Smooth muscle cell (in vitro differentiated cells): ENCODE data around the gene UBAP2. TPM values are rescaled to one million over a fixed set of nuclear protein-coding genes. Genes with fewer than 3 reads are reported as not detected.

Experiments used
- DNase-seq: peaks from one replicate; lab custom pipeline; 2025; ENCODE audit not compliant: unreplicated experiment; lab: John Stamatoyannopoulos, UW
- H2AFZ ChIP-seq: fragments of 200-600 bp; sonication (generic); 2 replicates; pipeline ENCODE4 v1.6.0; 2016; ENCODE audit warnings: antibody characterized with exemption, low read depth, mild to moderate bottlenecking
- H3F3A ChIP-seq: fragments of 200-600 bp; sonication (generic); 2 replicates; pipeline ENCODE4 v1.6.0; 2017; ENCODE audit warnings: antibody characterized with exemption, low read depth
- H3K27ac ChIP-seq: fragments of 200-600 bp; sonication (generic); 2 replicates; pipeline ENCODE4 v1.5.1; 2016; ENCODE audit warnings: low read depth, mild to moderate bottlenecking
- H3K27me3 ChIP-seq: fragments of 200-600 bp; sonication (generic); 2 replicates; pipeline ENCODE4 v1.6.1; 2016; ENCODE audit warnings: low read depth, mild to moderate bottlenecking
- H3K36me3 ChIP-seq: fragments of 200-600 bp; sonication (generic); 2 replicates; pipeline ENCODE4 v1.5.1; 2016; ENCODE audit warnings: low read depth
- H3K4me1 ChIP-seq: fragments of 200-600 bp; sonication (generic); 2 replicates; pipeline ENCODE4 v1.5.1; 2016; ENCODE audit warnings: low read depth
- H3K4me2 ChIP-seq: fragments of 200-600 bp; sonication (generic); 2 replicates; pipeline ENCODE4 v1.6.0; 2016; ENCODE audit warnings: mild to moderate bottlenecking
- H3K4me3 ChIP-seq: fragments of 200-600 bp; sonication (generic); 2 replicates; pipeline ENCODE4 v1.5.1; 2016; ENCODE audit warnings: mild to moderate bottlenecking
- H3K79me2 ChIP-seq: fragments of 200-600 bp; sonication (generic); 2 replicates; pipeline ENCODE4 v1.6.0; 2016; ENCODE audit warnings: low read depth, mild to moderate bottlenecking
- H3K9ac ChIP-seq: fragments of 200-600 bp; sonication (generic); 2 replicates; pipeline ENCODE4 v1.6.0; 2016; ENCODE audit warnings: low read depth
- H3K9me3 ChIP-seq: fragments of 200-600 bp; sonication (generic); replicated peaks from 2 replicates; pipeline ENCODE4 v1.5.1; 2016; ENCODE audit warnings: low read depth
- H4K20me1 ChIP-seq: fragments of 200-600 bp; sonication (generic); 2 replicates; pipeline ENCODE4 v1.6.0; 2016; ENCODE audit warnings: low read depth
- WGBS: methylation state at CpG from one replicate; pipeline ENCODE4 v1.1.7; 2016; ENCODE audit warnings: low lambda C conversion rate; 5-methylcytosine and 5-hydroxymethylcytosine counted together
- polyA plus RNA-seq: library from polyadenylated mRNA; unstranded; fragments of >200 nt; fragmentation: Nextera tagmentation; extraction: Ambion mirVana; gene quantifications from 2 replicates; pipeline ENCODE4 v1.2.1, GENCODE V29; 2016
- total RNA-seq: library from RNA; depleted of rRNA; stranded (reverse); fragments of >200 nt; gene quantifications from 2 replicates; pipeline ENCODE4 v1.2.3, GENCODE V29; 2014
- TF ChIP-seq, protein P1 (sequence below): fragments of 200-600 bp; sonication (generic); IDR thresholded peaks from 2 replicates; pipeline ENCODE4 v1.5.1; 2017; ENCODE audit warnings: borderline replicate concordance, mild to moderate bottlenecking, antibody characterized with exemption; ENCODE audit not compliant: insufficient read depth, poor library complexity, severe bottlenecking

The UBAP2 gene
- total and polyA plus RNA-seq, 2 experiments from 2014 or later, result 19.5 to 20.4 TPM

DNA sequence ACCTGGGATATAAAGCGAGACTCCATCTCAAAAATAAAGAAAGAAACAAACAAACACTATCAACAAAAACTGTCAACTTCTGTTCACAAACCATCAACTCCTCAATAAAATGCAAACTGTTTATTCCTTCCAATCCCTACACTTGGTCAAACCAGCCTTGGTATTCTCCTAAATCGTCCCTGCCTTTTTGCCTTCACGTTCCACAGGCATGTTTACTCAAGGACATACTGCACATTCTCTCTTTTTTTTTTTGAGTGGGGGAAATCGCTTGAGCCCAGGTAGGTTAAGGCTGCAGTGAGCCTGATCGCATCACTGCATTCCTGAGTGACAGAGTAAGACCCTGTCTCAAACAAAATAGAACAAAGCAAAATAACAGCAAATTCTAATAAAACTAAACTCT, 13.0 kb downstream of the UBAP2 start:
- H3K36me3 ChIP-seq, result no peaks in the 10 kb centered on the region
- TF ChIP-seq, protein P1, sequence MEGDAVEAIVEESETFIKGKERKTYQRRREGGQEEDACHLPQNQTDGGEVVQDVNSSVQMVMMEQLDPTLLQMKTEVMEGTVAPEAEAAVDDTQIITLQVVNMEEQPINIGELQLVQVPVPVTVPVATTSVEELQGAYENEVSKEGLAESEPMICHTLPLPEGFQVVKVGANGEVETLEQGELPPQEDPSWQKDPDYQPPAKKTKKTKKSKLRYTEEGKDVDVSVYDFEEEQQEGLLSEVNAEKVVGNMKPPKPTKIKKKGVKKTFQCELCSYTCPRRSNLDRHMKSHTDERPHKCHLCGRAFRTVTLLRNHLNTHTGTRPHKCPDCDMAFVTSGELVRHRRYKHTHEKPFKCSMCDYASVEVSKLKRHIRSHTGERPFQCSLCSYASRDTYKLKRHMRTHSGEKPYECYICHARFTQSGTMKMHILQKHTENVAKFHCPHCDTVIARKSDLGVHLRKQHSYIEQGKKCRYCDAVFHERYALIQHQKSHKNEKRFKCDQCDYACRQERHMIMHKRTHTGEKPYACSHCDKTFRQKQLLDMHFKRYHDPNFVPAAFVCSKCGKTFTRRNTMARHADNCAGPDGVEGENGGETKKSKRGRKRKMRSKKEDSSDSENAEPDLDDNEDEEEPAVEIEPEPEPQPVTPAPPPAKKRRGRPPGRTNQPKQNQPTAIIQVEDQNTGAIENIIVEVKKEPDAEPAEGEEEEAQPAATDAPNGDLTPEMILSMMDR, result no peak
- no peak overlapping the region for H3K9ac ChIP-seq
- peaks cover 76% of the 10 kb centered on the region for H3K79me2 ChIP-seq
- H3K27ac ChIP-seq, result peak overlapping the region; percentile 3
- H3F3A ChIP-seq, result no peaks in the 10 kb centered on the region
- H4K20me1 ChIP-seq, result peaks cover 78% of the 10 kb centered on the region
- H2AFZ ChIP-seq, result no peak overlapping the region
- no peaks in the 10 kb centered on the region for H3K27me3 ChIP-seq
- no peaks in the 10 kb centered on the region for H3K4me1 ChIP-seq
- H3K4me2 ChIP-seq, result no peak overlapping the region
- no peak overlapping the region for H3K4me3 ChIP-seq
- 68% methylated on average over 5 of the region's 5 CpGs for WGBS
- no peak for DNase-seq
- H3K9me3 ChIP-seq, result no peaks in the 10 kb centered on the region

DNA sequence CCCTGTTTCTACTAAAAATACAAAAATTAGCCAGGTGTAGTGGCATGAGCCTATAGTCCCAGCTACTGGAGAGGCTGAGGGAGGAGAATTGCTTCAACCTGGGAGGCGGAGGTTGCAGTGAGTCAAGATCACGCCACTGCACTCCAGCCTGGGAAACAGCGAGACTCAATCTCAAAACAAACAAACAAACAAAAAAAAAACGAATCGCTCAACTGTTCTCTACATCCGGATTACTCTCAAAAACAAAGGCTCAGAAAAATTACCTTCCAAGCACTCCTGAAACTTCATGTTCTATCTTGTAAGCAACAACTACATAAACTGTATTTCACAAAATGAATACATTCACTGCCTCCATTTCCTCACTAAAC, 14.0 kb downstream of the UBAP2 start:
- no peak overlapping the region for H2AFZ ChIP-seq
- H3F3A ChIP-seq, result no peaks in the 10 kb centered on the region
- no peaks in the 10 kb centered on the region for H3K9me3 ChIP-seq
- no peak overlapping the region for H3K4me3 ChIP-seq
- DNase-seq, result no peak
- WGBS, result 98% methylated on average over 6 of the region's 6 CpGs
- H3K36me3 ChIP-seq, result no peaks in the 10 kb centered on the region
- peaks cover 77% of the 10 kb centered on the region for H3K79me2 ChIP-seq
- no peak overlapping the region for H3K27ac ChIP-seq
- peaks cover 82% of the 10 kb centered on the region for H4K20me1 ChIP-seq
- no peaks in the 10 kb centered on the region for H3K4me1 ChIP-seq
- H3K9ac ChIP-seq, result no peak overlapping the region
- H3K4me2 ChIP-seq, result no peak overlapping the region
- no peaks in the 10 kb centered on the region for H3K27me3 ChIP-seq
- TF ChIP-seq, protein P1, result no peak

DNA sequence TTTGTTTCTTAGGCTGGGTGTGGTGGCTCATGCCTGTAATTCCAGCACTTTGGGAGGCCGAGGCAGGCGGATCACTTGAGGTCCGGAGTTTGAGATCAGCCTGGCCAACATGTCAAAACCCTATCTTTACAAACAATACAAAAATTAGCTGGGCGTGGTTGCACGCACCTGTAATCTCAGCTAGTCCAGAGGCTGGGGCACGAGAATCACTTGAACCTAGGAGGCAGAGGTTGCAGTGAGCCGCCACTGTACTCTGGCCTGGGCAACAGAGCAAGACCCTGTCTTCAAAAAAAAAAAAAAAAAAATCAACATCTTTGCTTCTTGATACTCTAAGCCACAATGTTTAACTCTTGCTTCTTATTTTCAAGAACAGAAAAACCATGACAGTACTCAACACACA, 16.1 kb downstream of the UBAP2 start:
- Histone ChIP-seq H3K4me3 (no peak overlapping the region), H3K4me1 (no peaks in the 10 kb centered on the region), H3F3A (no peaks in the 10 kb centered on the region), H4K20me1 (peaks cover 95% of the 10 kb centered on the region), H3K27ac (no peak overlapping the region), H3K4me2 (no peak overlapping the region), H3K36me3 (no peaks in the 10 kb centered on the region), H3K79me2 (peaks cover 96% of the 10 kb centered on the region), H2AFZ (no peak overlapping the region), H3K9me3 (no peaks in the 10 kb centered on the region), H3K27me3 (no peaks in the 10 kb centered on the region), H3K9ac (no peak overlapping the region)
- TF ChIP-seq, protein P1, result no peak
- WGBS, result 83% methylated on average over 7 of the region's 7 CpGs
- DNase-seq, result no peak

DNA sequence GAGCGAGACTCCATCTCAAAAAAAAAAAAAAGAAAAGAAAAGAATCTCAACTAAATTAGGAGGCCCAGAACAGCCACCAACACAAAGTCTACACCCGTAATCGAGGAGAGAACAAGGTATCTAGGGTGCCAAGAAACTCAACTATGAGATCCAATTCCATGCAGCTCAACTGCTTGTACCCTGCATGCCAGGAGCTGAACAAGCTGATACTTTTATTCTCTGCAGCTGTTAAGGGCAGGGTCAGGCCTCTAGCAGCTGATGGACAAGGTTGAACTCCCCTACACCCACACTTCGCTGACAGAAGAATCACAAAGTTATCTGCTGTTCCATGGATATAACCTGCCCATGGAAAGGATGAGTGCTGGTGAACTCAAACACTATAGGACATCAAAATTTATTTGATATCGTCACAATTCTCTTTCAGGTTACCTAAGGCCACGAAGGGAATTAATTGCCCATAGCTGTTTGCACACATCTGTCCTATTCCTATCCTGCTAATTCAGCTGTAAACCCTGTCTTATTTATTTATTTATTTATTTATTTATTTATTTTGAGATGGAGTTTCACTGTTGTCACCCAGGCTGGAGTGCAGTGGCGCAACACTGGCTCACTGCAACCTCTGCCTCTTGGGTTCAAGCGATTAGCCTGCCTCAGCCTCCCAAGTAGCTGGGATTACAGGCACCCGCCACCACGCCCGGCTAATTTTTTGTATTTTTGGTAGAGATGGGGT, 20.7 kb downstream of the UBAP2 start:
- peaks cover 4% of the 10 kb centered on the region for H3F3A ChIP-seq
- H3K27me3 ChIP-seq, result no peaks in the 10 kb centered on the region
- no peak overlapping the region for H2AFZ ChIP-seq
- H3K4me2 ChIP-seq, result no peak overlapping the region
- H3K9ac ChIP-seq, result no peak overlapping the region
- H3K36me3 ChIP-seq, result no peaks in the 10 kb centered on the region
- DNase-seq, result no peak
- WGBS, result 99% methylated on average over 11 of the region's 11 CpGs
- TF ChIP-seq, protein P1, result no peak
- H3K4me1 ChIP-seq, result no peaks in the 10 kb centered on the region
- peaks cover 100% of the 10 kb centered on the region for H3K79me2 ChIP-seq
- no peaks in the 10 kb centered on the region for H3K9me3 ChIP-seq
- H3K27ac ChIP-seq, result no peak overlapping the region
- peaks cover 97% of the 10 kb centered on the region for H4K20me1 ChIP-seq
- no peak overlapping the region for H3K4me3 ChIP-seq
